Measurements from ENCODE around the gene CARD19.

CARD19 gene

GRCh38 chr9:93133681-93134014 lies 37.6 kb downstream of the CARD19 start:
- CTCF ChIA-PET, result interaction anchor here (0.9 to 3.6 kb wide), 3 partner anchors 25 to 130 kb away, joined by 3 to 22 read pairs (median 3); partner anchors contain the start of gene CARD19
- DNase-seq (ENCODE audit: extremely low spot score), result peak; percentile 84
- POLR2A ChIA-PET, result interaction anchor here (0.9 to 1.2 kb wide), 3 partner anchors 14 to 25 kb away, joined by 3 to 4 read pairs (median 4); no protein-coding TSS in a partner anchor
- TF ChIP-seq CTCF (IDR thresholded peaks at IDR 0.05; ENCODE audit: control extremely low read depth, extremely low read depth, low read depth, missing control alignments), result no peak

GRCh38 chr9:93134015-93134739 lies 38.2 kb downstream of the CARD19 start, which contains the start of gene NINJ1:
TSS of gene NINJ1 (minus strand) at chr9:93134251. CDS start at chr9:93134217, 34 bp downstream.
- DNase-seq (ENCODE audit: extremely low spot score), result peak; percentile 93
- no peak for TF ChIP-seq CTCF (IDR thresholded peaks at IDR 0.05; ENCODE audit: control extremely low read depth, extremely low read depth, low read depth, missing control alignments)
- POLR2A ChIA-PET, result interaction anchor here (0.5 to 1.2 kb wide), 5 partner anchors 14 to 464 kb away, joined by 3 to 4 read pairs (median 3); no protein-coding TSS in a partner anchor
- CTCF ChIA-PET, result interaction anchor here (0.9 to 3.6 kb wide), 3 partner anchors 26 to 131 kb away, joined by 3 to 22 read pairs (median 3); partner anchors contain the start of gene CARD19

- no peak for TF ChIP-seq CTCF (IDR thresholded peaks at IDR 0.05; ENCODE audit: control extremely low read depth, extremely low read depth, low read depth, missing control alignments)
- ChIA-PET POLR2A (interaction anchor here (0.5 to 0.6 kb wide), 2 partner anchors 314 to 463 kb away, joined by 3 read pairs; no protein-coding TSS in a partner anchor), CTCF (interaction anchor here (0.7 to 3.6 kb wide), 4 partner anchors 15 to 143 kb away, joined by 3 to 22 read pairs (median 3); no protein-coding TSS in a partner anchor)
- no peak for DNase-seq (ENCODE audit: extremely low spot score)
Observed at GRCh38 chr9:93134740-93135444, 38.9 kb downstream of the CARD19 start.

- CTCF ChIA-PET, result interaction anchor here (1.2 to 3.6 kb wide), 3 partner anchors 16 to 144 kb away, joined by 3 to 22 read pairs (median 3); no protein-coding TSS in a partner anchor
- no peak for DNase-seq (ENCODE audit: extremely low spot score)
- POLR2A ChIA-PET, result no interaction called here
Observed at GRCh38 chr9:93136011-93136440, 40.0 kb downstream of the CARD19 start.

GRCh38 chr9:93137362-93137761 lies 41.3 kb downstream of the CARD19 start:
- ChIA-PET CTCF (interaction anchor here (1.5 to 1.6 kb wide), 2 partner anchors 8 to 30 kb away, joined by 3 to 4 read pairs; no protein-coding TSS in a partner anchor), POLR2A (no interaction called here)
- no peak for TF ChIP-seq CTCF (IDR thresholded peaks at IDR 0.05; ENCODE audit: control extremely low read depth, extremely low read depth, low read depth, missing control alignments)
- DNase-seq (ENCODE audit: extremely low spot score), result no peak

More at GRCh38 chr9:93136011-93136440, 40.0 kb downstream of the CARD19 start:
- no peak for TF ChIP-seq CTCF (IDR thresholded peaks at IDR 0.05; ENCODE audit: control extremely low read depth, extremely low read depth, low read depth, missing control alignments)

- POLR2A ChIA-PET, result no interaction called here
- no peak for TF ChIP-seq CTCF (IDR thresholded peaks at IDR 0.05; ENCODE audit: control extremely low read depth, extremely low read depth, low read depth, missing control alignments)
- CTCF ChIA-PET, result interaction anchor here (0.7 to 2.7 kb wide), 6 partner anchors 9 to 347 kb away, joined by 3 to 13 read pairs (median 4); no protein-coding TSS in a partner anchor
- DNase-seq (ENCODE audit: extremely low spot score), result no peak
Observed at GRCh38 chr9:93138171-93138764, 42.3 kb downstream of the CARD19 start.
